Stimulated activated CD8-positive, alpha-beta memory T cell treated with anti-CD3 and anti-CD28 coated beads, Interleukin-2, amount 100 ng/mL, for 1 hour (primary cell): ENCODE results near the gene HERC2.
"Not testable (repeated sequence)": the region's sequence is repeated elsewhere in the genome, so short reads cannot be mapped to it uniquely, and the experiment has no call there.

Experiments
- DNase-seq, 2 donors: peaks; one replicate each; pipeline ENCODE4 v3.0.0-alpha.2; 2020; ENCODE audit warnings: low read depth in 2 of 2

Gene HERC2, protein sequence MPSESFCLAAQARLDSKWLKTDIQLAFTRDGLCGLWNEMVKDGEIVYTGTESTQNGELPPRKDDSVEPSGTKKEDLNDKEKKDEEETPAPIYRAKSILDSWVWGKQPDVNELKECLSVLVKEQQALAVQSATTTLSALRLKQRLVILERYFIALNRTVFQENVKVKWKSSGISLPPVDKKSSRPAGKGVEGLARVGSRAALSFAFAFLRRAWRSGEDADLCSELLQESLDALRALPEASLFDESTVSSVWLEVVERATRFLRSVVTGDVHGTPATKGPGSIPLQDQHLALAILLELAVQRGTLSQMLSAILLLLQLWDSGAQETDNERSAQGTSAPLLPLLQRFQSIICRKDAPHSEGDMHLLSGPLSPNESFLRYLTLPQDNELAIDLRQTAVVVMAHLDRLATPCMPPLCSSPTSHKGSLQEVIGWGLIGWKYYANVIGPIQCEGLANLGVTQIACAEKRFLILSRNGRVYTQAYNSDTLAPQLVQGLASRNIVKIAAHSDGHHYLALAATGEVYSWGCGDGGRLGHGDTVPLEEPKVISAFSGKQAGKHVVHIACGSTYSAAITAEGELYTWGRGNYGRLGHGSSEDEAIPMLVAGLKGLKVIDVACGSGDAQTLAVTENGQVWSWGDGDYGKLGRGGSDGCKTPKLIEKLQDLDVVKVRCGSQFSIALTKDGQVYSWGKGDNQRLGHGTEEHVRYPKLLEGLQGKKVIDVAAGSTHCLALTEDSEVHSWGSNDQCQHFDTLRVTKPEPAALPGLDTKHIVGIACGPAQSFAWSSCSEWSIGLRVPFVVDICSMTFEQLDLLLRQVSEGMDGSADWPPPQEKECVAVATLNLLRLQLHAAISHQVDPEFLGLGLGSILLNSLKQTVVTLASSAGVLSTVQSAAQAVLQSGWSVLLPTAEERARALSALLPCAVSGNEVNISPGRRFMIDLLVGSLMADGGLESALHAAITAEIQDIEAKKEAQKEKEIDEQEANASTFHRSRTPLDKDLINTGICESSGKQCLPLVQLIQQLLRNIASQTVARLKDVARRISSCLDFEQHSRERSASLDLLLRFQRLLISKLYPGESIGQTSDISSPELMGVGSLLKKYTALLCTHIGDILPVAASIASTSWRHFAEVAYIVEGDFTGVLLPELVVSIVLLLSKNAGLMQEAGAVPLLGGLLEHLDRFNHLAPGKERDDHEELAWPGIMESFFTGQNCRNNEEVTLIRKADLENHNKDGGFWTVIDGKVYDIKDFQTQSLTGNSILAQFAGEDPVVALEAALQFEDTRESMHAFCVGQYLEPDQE (N-terminal part only)

GRCh38 chr15:28322129-28322588, at the start of gene HERC2:
HERC2 (minus strand) TSS chr15:28322179; CDS start chr15:28321433, 746 bp downstream.
- DNase-seq, result not testable (repeated sequence)

DNA sequence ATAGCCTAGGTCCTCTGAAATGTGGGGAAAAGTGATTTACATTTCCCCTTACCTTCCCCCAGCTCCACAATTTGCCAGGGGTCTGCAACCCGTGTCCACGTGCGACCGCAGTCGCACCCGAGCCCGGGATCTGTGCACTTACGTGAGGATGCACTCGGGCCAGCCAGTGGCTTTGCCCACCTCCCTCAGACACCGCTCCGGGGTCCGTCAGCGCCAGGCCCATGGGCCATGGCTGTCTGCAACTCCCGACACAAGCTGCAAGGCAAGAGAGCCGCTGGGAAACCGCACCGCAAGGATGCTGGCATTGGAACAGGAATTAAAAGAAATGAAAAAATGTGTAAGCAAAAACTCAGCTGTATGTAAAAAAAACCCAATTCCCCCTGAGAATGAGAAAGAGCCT, 43.5 kb upstream of the HERC2 start:
- DNase-seq, result not testable (repeated sequence)

- DNase-seq, result not testable (repeated sequence)
Observed at GRCh38 chr15:28357984-28358383, 36.0 kb upstream of the HERC2 start, which contains the start of gene GOLGA6L24. GOLGA6L24 (minus strand) TSS chr15:28358084; CDS start chr15:28358023, 61 bp downstream.

DNA sequence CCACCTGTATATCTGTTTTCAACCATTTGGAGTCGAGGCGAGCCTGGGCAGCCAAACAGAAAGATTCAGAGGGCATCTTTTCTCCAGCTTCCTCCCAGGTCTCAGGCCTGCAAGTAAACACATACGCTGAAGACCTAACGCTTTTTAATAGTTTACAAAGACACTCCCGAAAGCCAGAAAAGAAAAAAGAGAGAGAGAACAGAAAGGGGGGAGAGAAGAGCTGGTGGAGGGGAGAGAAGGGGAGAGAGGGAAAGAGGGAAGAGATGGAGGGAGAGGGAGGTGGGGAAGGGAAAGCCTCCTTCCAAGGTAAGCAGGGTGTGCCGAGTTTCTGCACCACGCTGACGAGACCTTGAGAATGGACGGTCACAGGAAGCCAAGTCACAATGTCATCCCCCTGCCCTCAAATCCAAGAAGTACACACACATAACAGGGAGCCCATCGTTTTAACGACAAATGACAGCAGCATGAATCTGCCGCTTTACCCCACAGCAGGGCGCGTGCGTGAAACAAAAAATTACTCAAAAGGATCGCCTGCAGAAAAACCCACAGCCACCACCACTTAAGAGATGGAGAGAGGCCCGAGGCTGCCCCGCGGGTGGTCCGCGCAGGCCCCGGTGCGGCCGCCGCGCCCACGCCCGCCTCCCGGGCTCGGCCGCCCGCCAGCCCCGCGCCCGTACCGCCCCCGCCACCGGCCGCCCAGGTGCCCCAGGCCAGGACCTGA, 461 bp downstream of the HERC2 start:
- not testable (repeated sequence) for DNase-seq

- not testable (repeated sequence) for DNase-seq
Observed at GRCh38 chr15:28319725-28320124, 2.3 kb downstream of the HERC2 start.

DNA sequence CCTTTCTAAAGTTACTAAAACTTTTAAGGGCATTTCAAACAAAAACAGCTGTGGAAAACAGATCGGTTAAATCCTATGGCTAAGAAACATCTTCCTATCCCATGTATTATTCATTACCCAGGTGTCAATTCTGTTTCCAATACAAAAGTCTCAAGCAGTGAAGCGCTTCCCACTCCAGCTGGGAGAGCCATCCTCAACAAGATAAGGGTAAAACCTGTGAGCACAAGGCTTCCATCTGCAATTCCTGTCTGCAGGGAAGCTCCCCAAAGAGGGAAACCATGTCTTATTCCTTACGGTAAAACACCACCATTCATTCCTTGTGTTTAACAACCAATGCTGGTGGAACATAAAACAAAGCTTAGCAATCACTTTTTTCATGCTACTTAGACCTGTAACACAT, 3.2 kb downstream of the HERC2 start:
- DNase-seq, result not testable (repeated sequence)

- DNase-seq, result not testable (repeated sequence)
Observed at GRCh38 chr15:28318122-28318521, 3.9 kb downstream of the HERC2 start.

GRCh38 chr15:28316958-28317357, 5.0 kb downstream of the HERC2 start:
- DNase-seq, result not testable (repeated sequence)

DNA sequence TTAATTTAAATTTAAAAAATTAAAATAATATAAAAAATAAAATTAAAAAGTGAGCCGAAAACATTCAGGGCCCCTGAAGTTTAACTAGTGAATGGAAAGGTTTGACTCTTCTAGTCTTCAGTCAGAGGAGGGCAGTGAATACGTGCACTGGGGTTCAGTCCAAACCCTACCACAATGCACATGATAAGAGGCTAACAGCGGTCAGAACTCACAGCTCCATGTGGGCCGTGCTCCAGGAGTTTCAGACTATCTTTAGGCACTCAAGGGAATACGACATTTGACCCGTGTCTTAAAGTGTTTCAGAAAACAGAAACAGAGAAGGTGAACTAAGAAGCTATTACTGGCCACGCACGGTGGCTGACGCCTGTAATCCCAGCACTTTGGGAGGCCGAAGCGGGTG, 11.5 kb downstream of the HERC2 start:
- not testable (repeated sequence) for DNase-seq

DNA sequence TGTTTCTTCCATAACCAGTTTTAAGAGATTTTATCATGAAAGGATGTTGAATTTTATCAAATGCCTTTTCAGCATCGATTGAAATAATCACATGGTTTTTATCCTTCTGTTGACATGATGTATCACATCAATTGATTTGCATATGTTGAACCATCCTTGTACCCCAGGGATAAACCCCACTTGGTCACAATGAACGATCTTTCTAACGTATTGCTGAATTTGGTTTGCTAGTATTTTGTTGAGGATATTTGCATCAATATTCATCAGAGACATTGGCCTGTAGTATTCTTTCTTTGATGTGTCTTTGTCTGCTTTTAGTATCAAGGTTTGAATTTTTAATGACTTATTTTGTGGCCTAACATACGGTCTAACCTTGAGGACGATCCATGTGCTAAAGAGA, 13.3 kb downstream of the HERC2 start:
- DNase-seq, result not testable (repeated sequence)

- not testable (repeated sequence) for DNase-seq
Observed at GRCh38 chr15:28305700-28306099, 16.3 kb downstream of the HERC2 start.

- DNase-seq, result not testable (repeated sequence)
Observed at GRCh38 chr15:28297434-28297833, 24.5 kb downstream of the HERC2 start.

DNA sequence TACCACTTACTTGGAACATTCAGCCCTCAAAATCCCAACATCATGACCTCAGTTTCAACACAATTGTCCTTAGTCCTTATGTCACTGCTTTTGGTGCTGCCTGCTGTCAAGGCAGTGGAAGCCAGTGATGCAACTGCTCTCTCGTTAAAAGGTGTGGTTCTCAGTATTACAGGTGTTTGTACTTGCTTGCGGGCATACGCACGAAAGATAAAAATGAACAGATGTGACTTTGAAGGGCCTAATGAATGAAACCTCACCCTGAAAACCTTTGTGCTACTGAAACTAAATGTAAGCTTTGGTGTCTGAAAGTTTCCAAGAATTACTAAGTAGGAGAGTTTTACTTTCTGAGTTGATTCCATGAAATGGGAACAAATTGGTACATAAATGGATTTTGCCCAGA, 25.2 kb downstream of the HERC2 start:
- DNase-seq, result not testable (repeated sequence)

DNA sequence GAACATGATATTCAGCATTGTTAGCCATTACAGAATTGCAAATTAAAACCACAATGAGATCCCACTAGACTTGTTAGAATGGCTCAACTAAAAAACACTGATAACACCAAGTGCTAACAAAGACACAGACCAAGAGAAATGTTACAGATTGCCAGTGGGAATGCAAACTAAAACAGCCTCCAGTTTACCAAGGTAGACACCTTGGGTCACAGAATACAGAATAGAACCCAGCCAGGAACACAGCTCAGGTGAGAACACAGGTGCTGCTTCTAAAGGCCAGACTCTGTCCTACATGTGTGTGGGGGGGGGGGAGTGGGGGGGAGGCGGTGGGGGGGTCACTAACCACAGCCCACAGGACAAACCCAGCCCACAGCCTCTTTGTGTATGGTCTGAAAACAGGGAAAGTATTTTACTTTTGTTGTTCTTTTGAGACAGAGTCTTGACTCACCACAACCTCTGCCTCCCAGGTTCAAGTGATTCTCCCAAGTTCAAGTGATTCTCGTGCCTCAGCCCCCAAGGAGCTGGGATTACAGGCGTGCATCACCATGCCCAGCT, 26.9 kb downstream of the HERC2 start:
- not testable (repeated sequence) for DNase-seq

GRCh38 chr15:28294560-28294959, 27.4 kb downstream of the HERC2 start:
- DNase-seq, result not testable (repeated sequence)

DNA sequence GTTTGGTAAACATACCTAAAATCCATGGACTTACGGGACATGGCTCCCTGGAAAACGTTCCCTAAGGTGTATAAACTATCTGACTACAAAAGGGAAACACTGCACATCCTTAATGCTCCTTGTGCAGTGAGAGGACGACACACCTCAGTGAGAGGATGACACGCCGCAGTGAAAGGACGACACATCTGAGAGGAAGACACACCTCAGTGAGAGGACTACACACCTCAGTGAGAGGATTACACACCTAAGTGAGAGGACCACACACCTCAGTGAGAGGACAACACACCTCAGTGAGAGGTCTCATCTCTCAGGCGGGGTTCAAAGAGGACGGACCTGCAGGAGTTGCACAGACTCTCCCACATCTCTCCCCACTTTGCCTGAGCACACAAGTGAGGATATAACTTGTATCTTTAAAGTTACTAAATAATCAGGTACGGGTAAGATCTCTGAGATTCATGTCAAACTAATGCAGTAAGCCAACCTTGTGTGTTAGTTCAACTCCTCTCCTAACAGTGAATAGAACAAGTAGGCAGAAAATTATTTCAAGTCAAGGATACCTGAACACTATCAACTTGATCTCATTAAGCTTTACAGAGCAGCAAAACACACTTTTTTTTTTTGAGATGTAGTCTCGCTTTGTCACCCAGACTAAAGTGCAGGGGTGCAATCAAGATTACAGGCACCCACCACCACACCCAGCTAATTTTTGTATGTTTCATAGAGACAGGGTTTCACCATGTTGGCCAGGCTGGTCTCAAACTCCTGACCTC, 32.1 kb downstream of the HERC2 start:
- DNase-seq, result no peak

- not testable (repeated sequence) for DNase-seq
Observed at GRCh38 chr15:28288830-28289693, 32.9 kb downstream of the HERC2 start.

DNA sequence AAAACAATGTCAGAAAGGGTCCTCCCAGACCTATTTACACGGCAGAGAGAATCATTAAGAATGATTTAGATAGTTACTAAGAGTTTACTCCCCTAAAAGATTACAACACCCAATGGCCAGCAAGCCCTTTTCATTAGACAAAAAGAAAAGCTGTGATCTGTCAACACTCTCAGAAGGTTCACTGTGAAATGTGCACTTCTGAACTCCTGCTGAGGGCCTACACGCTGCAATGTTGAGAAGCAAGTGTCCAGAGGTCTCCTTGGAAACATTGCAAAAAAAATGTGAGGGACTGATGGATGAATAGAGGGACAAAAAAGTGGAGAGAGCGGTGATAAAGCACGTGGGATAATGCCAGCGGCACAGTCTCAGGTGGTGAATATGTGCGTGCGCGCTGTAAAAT, 35.3 kb downstream of the HERC2 start:
- DNase-seq, result not testable (repeated sequence)

GRCh38 chr15:28286031-28286430, 35.9 kb downstream of the HERC2 start:
- DNase-seq, result no peak
